Mucosa of descending colon (tissue), 3 donors: ENCODE measurements around the gene ARV1. TPM values are rescaled to one million over a fixed set of nuclear protein-coding genes. Genes with fewer than 3 reads are reported as not detected.

ENCODE experiments used
- ATAC-seq: fragments of 200-7000 bp; cut with Tn5 transposase; one replicate; pipeline ENCODE4 v1.9.1; 2020; ENCODE audit warnings: mild to moderate bottlenecking, moderate library complexity
- DNase-seq, 3 donors: peaks; one replicate each; pipeline ENCODE4 v3.0.0-alpha.2; 2020
- H3K36me3 ChIP-seq: fragments of 200-600 bp; one replicate; pipeline ENCODE4 v1.8.0; 2021; ENCODE audit warnings: low read depth, mild to moderate bottlenecking
- H3K4me1 ChIP-seq: fragments of 200-600 bp; one replicate; pipeline ENCODE4 v1.8.0; 2021; ENCODE audit warnings: low read depth, mild to moderate bottlenecking
- H3K4me3 ChIP-seq: fragments of 200-600 bp; one replicate; pipeline ENCODE4 v1.8.0; 2021; ENCODE audit warnings: mild to moderate bottlenecking
- H3K9me3 ChIP-seq: fragments of 200-600 bp; one replicate; pipeline ENCODE4 v1.8.0; 2021; ENCODE audit warnings: mild to moderate bottlenecking
- CTCF ChIP-seq: fragments of 200-600 bp; IDR thresholded peaks from one replicate; pipeline ENCODE4 v1.8.0; 2022; ENCODE audit warnings: antibody characterized with exemption, mild to moderate bottlenecking
- intact Hi-C, 2 donors: fragments of 100-400 bp; cut with DNase I in 1 of 2; cut with micrococcal nuclease in 1 of 2; formaldehyde crosslinking; loops; one replicate each; pipeline versions ENCODE4 v1.11.0 to v1.11.1; 2022; cut with DNase I, micrococcal nuclease
- long read RNA-seq, 2 donors: library from polyadenylated mRNA; unstranded; transcript quantifications; one replicate each; pipeline ENCODE4 v2.0.0, GENCODE V29; 2019 to 2021
- total RNA-seq, 3 donors: library from RNA; stranded (reverse); fragmentation: NEBNext Ultra II Directional in 2 of 3; extraction: Animal tissue kit (Norgen Biotek cat#: 25700) in 2 of 3; gene quantifications; one replicate each; pipeline versions ENCODE4 v1.2.1 to v1.2.4, GENCODE V29; 2021 to 2023
- donor health status: DM: no; HTN: no; CAD: no; lungs with moderate emphysema.
- donor health status: DM: no; HTN: no; CAD: no.
- donor health status: DM: no; HTN: yes; CAD: no.

Gene ARV1
- total RNA-seq, result 10 to 100 TPM; 22.4 to 33.2 (median 30.3) TPM
- long read RNA-seq, donor 1, transcript ARV1-201 (6 exons, 1,335 nt), result major isoform, 18 of 19 reads
- long read RNA-seq, donor 1, partial matches to known transcripts, result 0 of 19 reads
- long read RNA-seq, donor 1, other reads (novel, unspliced or antisense), result 1 of 19 reads
- long read RNA-seq, donor 2, transcript ARV1-201 (6 exons, 1,335 nt), result major isoform, 27 of 36 reads
- long read RNA-seq, donor 2, partial matches to known transcripts, result 1 of 36 reads
- long read RNA-seq, donor 2, other reads (novel, unspliced or antisense), result 7 of 36 reads

- ATAC-seq (peak; percentile 98), DNase-seq (peak; percentile 98 to 100 (median 99))
- no peaks in the 10 kb centered on the region for H3K9me3 ChIP-seq
- peak within 1 kb of the TSS; percentile 75 for H3K4me3 ChIP-seq
- intact Hi-C loops, result no loop called here
- no peaks in the 10 kb centered on the region for H3K36me3 ChIP-seq
- peak; percentile 44 for TF ChIP-seq CTCF
- peaks cover 17% of the 10 kb centered on the region for H3K4me1 ChIP-seq
These were observed at the start of gene ARV1, which contains the start of gene TTC13 for GRCh38 chr1:230978491-230979388. Gene ARV1, plus strand, starts transcription at chr1:230979094. Its CDS starts 12 bp downstream, at chr1:230979106. Gene TTC13, minus strand, starts transcription at chr1:230978861. Its CDS starts 31 bp downstream, at chr1:230978830.

DNA sequence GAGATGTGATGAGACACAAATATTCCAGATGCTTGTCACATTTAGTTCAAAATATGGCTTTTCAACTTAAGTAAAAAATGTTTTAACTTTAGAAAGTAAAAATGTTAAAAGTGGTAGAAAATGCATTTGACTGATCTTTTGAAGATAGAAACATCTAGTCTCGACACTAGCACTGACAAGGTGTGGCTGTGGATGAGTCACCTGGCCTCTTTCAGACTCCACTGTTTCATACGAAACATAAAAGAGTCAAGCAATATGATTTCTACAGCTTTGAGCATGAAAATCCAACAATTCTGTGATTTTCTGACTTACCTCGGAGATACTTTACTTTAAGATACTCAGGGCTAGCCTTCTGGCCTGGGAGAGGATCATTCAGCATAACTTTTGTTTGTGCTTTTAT lies 47.9 kb upstream of the ARV1 start:
- DNase-seq (no peak), ATAC-seq (peak; percentile 45)
- no peak overlapping the region for H3K4me3 ChIP-seq
- H3K36me3 ChIP-seq, result no peaks in the 10 kb centered on the region
- intact Hi-C loops, result no loop called here
- no peaks in the 10 kb centered on the region for H3K4me1 ChIP-seq
- no peak for TF ChIP-seq CTCF
- no peaks in the 10 kb centered on the region for H3K9me3 ChIP-seq

GRCh38 chr1:230935852-230936251 lies 43.0 kb upstream of the ARV1 start:
- Histone ChIP-seq H3K4me3 (no peak overlapping the region), H3K4me1 (peaks cover 12% of the 10 kb centered on the region), H3K36me3 (no peaks in the 10 kb centered on the region), H3K9me3 (no peaks in the 10 kb centered on the region)
- intact Hi-C loops, result no loop called here
- DNase-seq (no peak), ATAC-seq (peak; percentile 31)
- TF ChIP-seq CTCF, result no peak

DNA sequence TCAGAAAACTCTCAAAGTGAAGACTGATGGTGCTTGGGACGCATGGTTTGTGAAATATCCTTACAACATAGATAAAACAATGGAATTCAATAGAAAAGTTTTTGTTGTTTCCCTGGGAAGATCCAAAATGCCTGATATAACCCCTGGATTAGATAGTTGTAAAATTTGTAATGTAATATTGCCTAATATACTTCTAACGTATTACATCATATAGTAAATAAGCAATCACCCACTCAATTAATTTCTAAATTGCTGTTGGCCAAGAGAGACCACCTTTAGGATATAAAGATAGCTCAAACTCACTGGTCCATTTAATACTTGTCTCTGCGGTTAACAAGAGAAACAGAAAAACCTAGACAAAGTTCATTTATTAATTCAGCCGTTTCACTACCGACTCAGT lies 42.4 kb upstream of the ARV1 start:
- DNase-seq (no peak), ATAC-seq (no peak)
- intact Hi-C loops, result no loop called here
- Histone ChIP-seq H3K4me1 (peaks cover 12% of the 10 kb centered on the region), H3K4me3 (no peak overlapping the region), H3K36me3 (no peaks in the 10 kb centered on the region), H3K9me3 (no peaks in the 10 kb centered on the region)
- TF ChIP-seq CTCF, result no peak

DNA sequence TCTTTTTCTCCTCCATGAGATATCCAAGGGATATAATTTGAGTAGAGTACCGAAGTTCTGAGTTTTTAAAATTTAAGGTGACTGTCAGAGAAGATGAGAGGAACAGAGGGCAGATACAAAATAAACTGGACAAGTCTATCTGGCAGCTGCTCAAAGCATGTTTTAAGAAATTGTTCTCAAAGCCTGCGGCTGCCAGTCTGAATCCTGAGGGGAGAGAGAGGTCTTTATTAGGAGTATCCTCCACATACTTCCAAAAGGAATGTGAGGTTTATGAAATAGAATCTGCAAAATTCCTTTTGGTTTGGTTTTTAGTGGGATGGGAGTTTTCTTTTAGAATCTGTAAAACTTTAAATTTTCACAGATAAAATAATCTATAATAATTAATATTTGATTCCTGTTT lies 41.5 kb upstream of the ARV1 start:
- intact Hi-C loops, result no loop called here
- DNase-seq (no peak), ATAC-seq (no peak)
- TF ChIP-seq CTCF, result no peak
- no peaks in the 10 kb centered on the region for H3K36me3 ChIP-seq
- no peak overlapping the region for H3K4me3 ChIP-seq
- no peaks in the 10 kb centered on the region for H3K9me3 ChIP-seq
- peaks cover 12% of the 10 kb centered on the region for H3K4me1 ChIP-seq
